Fibroblast of skin of left biceps (primary cell): ENCODE results near the gene UBE2E1.

ENCODE experiments used
- DNase-seq, 2 experiments: peaks; one replicate each; pipeline ENCODE4 v3.0.0-alpha.2; 2013; ENCODE audit warnings: low read depth in 2 of 2

UBE2E1 gene

GRCh38 chr3:23805633-23806533 is at the start of gene UBE2E1:
UBE2E1 (plus strand) TSS chr3:23805955; CDS start chr3:23807270, 1,315 bp downstream.
- DNase-seq = peak; percentile 47 to 49

- no peak for DNase-seq
These were observed 49.4 kb upstream of the UBE2E1 start for GRCh38 chr3:23756206-23756840.

DNA sequence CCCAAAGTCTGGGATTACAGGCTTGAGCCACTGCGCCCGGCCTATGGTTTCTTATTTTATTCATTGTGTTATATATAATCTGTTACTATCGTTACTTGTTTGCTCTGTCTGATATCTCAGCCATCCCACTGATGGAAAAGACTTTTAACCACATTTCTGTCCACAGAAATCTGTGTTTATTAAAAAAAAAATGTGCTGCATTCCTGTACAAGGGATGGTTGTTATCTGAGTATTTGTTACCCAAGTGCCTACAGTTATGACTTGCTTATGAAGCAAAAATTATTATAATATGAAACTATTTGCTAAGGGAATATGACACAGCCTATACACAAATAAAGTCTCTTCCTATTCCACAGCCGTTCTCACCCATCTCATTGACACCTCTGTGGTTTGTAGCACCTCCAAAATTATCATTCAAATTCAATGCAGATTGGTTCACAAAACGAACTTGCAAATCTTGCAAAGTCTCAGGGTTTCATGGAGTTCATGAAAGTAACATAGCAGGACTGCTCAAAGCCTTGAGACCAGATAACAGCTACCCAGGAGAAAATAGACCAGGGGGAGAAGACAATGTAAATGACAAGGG is 47.4 kb upstream of the UBE2E1 start:
- no peak for DNase-seq

DNA sequence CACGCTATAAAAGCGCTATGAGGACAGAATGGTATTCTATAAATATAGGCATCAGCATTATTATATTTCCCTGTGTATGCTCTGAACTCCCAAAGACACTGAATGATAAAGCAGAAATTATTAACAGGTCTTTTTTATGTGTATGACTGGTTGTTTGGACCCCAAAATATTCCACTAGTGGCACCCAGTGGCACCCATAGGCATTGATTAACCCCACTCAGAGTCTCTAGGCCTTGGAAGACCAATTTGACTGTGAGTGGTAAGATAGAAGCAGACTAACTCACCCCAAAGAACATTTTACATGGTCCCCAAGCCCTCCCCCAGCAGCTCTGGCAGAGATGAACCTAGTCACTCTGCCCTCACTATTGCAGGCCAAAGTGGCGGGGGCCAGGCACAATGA is 45.4 kb upstream of the UBE2E1 start:
- DNase-seq = no peak

DNA sequence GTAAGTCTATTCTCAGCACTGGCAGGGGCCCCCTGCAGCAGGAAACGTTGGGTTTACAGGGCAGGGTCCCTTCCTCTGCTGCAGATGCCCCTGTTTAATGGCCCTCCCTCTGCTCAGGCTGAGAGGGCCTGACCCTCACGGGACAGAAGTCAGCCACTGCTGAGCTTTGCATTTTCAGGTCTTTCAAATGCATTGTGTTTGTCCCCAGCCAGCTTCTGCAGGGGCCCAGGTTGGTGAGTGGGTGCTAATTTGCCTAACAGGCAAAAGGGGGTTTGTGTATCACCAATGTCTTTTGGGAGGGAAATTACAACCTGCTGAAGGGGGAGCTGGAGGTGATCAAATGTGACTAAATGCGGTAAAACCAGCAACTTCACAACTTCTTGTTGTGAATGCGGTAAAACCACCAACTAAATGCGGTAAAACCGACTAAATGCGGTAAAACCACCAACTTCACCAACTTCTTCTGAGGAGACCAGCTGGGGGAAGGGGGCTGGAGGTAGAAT is 44.8 kb upstream of the UBE2E1 start:
- DNase-seq = no peak

- DNase-seq = no peak
These were observed 44.3 kb upstream of the UBE2E1 start for GRCh38 chr3:23761440-23761896.

DNA sequence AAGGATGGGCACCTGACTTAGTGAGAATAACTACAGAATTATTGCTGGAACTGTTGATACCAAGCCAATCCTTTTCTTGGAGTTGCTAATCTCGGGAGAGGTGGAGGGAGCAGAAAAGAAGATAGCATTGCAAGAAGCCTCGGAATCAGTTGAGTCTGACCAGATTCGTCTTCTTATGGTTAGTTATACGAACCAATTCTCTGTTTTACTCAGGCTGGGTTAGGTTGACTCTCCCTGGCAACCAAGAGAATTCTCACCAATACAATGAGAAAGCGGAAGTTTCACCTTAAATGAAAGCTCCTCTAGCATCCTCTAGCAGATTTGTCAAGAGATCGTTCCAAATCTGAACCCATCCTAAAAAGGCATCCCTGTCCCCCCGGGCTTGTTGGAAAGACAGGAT is 43.5 kb upstream of the UBE2E1 start:
- DNase-seq = no peak

DNA sequence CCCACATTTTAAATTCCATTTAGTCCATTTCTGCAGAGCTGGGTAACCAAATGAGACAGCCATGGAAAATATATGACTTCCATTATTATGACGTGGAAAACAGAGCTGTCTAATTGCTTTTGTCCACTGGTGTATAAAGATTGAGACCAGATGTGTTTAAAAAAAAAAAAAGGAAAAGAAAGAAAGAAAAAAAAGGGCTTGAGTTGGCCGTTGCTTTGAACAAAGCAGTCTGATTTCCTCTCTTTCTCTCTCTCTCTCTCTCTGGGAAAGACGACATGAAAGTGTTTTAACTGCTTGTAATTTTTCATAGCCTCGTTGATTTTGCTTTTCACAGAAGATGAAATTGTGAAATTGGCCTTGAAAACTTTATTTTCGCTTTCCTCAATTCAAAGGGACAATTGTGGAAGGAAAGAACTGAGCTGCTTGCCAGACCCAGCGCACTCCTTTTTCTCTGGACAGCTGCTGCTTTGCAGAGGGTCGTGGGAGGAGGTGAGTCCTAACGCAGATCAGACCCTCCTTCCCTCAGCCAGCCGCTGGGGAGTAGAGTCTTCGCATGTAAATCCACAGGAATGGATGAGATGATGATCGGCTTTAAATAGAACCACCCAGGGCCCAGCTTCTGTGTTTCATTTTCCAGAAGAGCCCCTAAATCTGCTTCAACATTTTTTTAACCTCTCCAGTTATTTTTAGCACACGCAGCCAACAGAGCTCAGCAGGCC is 42.8 kb upstream of the UBE2E1 start:
- peak; percentile 35 to 49 for DNase-seq

- DNase-seq = no peak
These were observed 41.3 kb upstream of the UBE2E1 start for GRCh38 chr3:23764407-23764806.

- no peak for DNase-seq
These were observed 38.2 kb upstream of the UBE2E1 start for GRCh38 chr3:23767546-23767945.

GRCh38 chr3:23775254-23775909 is 30.4 kb upstream of the UBE2E1 start:
- no peak for DNase-seq

- DNase-seq = peak; percentile 64 to 66
These were observed 29.3 kb upstream of the UBE2E1 start for GRCh38 chr3:23776352-23776891.

GRCh38 chr3:23778446-23778845 is 27.3 kb upstream of the UBE2E1 start:
- no peak for DNase-seq

DNA sequence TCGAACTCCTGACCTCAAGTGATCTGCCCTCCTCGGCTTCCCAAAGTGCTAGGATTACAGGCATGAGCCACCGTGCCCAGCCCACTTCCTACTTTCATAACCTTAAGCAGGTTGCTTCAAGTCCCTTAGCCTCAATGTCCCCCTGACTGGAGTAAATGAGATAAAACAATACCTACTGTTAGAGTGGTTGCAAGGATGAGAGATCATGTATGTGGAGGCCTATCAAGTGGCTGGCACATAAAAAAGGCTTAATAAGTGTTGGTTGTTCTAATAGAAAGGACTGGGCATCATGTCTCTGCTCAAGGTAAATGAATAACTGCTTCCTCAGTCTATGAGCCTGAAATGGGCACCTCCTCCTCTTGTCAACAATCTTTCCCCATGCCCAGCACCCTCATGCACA is 25.9 kb upstream of the UBE2E1 start:
- DNase-seq = no peak

DNA sequence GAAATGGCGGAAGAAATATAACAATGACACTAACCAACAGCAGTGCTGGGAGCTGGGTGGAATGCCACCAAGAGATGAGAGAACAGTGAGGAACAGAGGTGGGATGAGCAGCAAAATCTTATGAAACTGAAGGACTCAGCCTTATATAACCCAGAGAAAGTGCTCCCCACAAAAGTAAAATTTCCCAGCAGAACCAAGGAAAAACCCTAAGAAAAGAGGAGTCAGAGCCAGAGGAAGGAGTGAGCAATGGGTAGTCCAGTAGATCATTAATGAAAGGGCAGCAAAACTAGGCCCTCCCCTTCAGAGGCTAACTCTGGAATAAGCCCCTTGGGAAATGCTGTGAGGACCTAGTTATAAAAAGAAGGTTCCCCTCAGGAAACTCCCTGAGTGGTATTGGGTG is 24.7 kb upstream of the UBE2E1 start:
- no peak for DNase-seq

- no peak for DNase-seq
These were observed 23.9 kb upstream of the UBE2E1 start for GRCh38 chr3:23781871-23782270.

GRCh38 chr3:23785097-23785645 is 20.6 kb upstream of the UBE2E1 start:
- no peak for DNase-seq

DNA sequence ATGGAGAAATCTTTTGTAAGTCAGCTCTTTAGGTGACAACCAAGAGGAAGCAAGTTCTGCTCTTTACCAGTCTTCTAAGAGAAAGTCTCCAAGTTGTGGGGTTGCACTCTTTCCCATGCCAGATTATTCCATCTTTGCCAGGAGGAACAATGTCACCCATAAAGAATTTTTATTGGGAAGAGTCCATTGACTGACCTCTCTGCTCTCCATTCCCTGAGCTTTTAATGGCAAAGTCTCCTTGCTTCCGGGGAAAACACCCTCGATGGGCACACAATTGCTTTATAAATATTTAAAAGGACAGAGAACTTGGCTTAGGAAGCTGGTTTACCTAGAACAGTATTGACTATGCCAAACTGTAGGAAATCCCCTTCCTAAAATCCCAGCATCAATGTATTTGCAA is 19.9 kb upstream of the UBE2E1 start:
- no peak for DNase-seq

GRCh38 chr3:23791678-23792077 is 14.1 kb upstream of the UBE2E1 start:
- no peak for DNase-seq

DNA sequence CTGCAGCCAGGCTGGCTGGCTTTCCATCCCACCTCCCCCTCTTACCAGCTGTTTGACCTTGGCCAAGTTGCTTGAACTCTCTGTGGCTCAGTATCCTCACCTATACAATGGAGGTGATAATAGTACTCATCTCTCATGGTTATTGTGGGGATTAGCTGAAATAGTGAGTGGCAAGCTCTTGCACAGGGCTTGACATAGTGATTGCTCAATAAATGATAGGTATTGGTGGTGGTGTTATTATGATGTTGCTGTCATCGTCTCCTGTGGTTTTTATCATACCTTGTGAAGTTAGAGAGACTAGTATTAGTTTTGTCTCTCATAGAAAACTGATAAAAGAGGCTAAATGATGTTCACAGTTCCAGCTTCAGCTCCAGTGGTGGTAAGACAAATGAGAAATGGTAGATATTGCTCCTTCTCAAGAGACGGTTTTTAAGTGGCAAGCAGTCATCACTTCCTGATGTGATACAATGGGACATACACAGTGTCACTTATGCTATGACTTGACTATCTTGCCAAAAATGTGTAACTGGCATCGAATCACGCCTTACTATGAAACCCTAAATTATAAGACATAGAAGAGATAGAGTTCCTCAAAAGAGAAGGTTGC is 12.1 kb upstream of the UBE2E1 start:
- no peak for DNase-seq
